Measurements from ENCODE around the gene TFAM. TPM values are rescaled to one million over a fixed set of nuclear protein-coding genes. Genes with fewer than 3 reads are reported as not detected.

Gene TFAM
- total and polyA plus RNA-seq, 2 of the 8 experiments (the other 6 are each of a cell fraction or from before 2014, with no cell fraction given) = 29.3 to 97.3 TPM

- Histone ChIP-seq H4K8ac (ENCODE audit: extremely low read depth, insufficient read depth, low read length) (no peak overlapping the region), H3K4ac (replicated peaks; ENCODE audit: insufficient read length, low read depth, low read length) (no peak overlapping the region), H2BK5ac (ENCODE audit: low read depth, low read length) (no peak overlapping the region), H4K20me1 (replicated peaks in 1 of 2; ENCODE audit: control insufficient read depth in 1 of 2, insufficient read depth in 2 of 2, low read length in 2 of 2) (no peaks in the 10 kb centered on the region), H3K23me2 (ENCODE audit: low read depth, low read length) (no peaks in the 10 kb centered on the region), H3K27me3 (replicated peaks in 1 of 4; ENCODE audit: control insufficient read depth in 3 of 4, extremely low read depth in 1 of 4, insufficient read depth in 3 of 4, low read length in 3 of 4) (no peaks in the 10 kb centered on the region), H2BK120ac (replicated peaks; ENCODE audit: low read depth, low read length) (no peak overlapping the region), H3K79me2 (ENCODE audit: control insufficient read depth in 1 of 2, insufficient read depth in 2 of 2, low read length in 2 of 2) (no peaks in the 10 kb centered on the region), H3K23ac (ENCODE audit: insufficient read length) (no peak overlapping the region), H2AK5ac (ENCODE audit: low read depth, low read length) (no peak overlapping the region), H2AFZ (ENCODE audit: low read length) (no peak overlapping the region), H2BK20ac (ENCODE audit: low read length) (no peak overlapping the region), H3K14ac (ENCODE audit: insufficient read length) (no peak overlapping the region), H2BK15ac (ENCODE audit: low read length) (no peak overlapping the region), H3K4me1 (replicated peaks in 1 of 4; ENCODE audit: control insufficient read depth in 3 of 4, insufficient read depth in 4 of 4, low read length in 3 of 4) (no peaks in the 10 kb centered on the region), H2BK12ac (ENCODE audit: low read depth, low read length) (no peak overlapping the region), H3K27ac (ENCODE audit: low read depth, low read length) (no peak overlapping the region), H3K4me2 (ENCODE audit: insufficient read depth in 1 of 2, low read depth in 2 of 2, low read length in 2 of 2) (no peak overlapping the region), H3K79me1 (ENCODE audit: low read depth, low read length) (no peaks in the 10 kb centered on the region), H3K9me3 (ENCODE audit: insufficient read depth in 2 of 2, low read depth in 1 of 2, low read length in 1 of 2) (peaks cover 3 to 9% of the 10 kb centered on the region in 2 experiments; a peak in 3 of 4 replicates), H3K18ac (ENCODE audit: extremely low read depth, low read length) (no peak overlapping the region), H3K4me3 (ENCODE audit: extremely low read depth in 1 of 4, insufficient read depth in 2 of 4, low read depth in 3 of 4, low read length in 4 of 4) (no peak overlapping the region), H3K56ac (replicated peaks; ENCODE audit: insufficient read length, low read depth, low read length) (no peak overlapping the region), H3K9ac (replicated peaks in 1 of 4; ENCODE audit: extremely low read depth in 1 of 4, low read depth in 3 of 4, low read length in 3 of 4) (no peak overlapping the region), H4K91ac (replicated peaks; ENCODE audit: insufficient read length, low read length) (no peak overlapping the region), H4K5ac (ENCODE audit: insufficient read length, low read depth, low read length) (no peak overlapping the region), H3K36me3 (ENCODE audit: control insufficient read depth in 2 of 4, insufficient read depth in 4 of 4, low read length in 3 of 4) (no peaks in the 10 kb centered on the region; a peak in 1 of 8 replicates)
- DNase-seq (ENCODE audit: low read depth in 1 of 2, low spot score in 2 of 2) = no peak
- ChIA-PET CTCF (ENCODE audit: partially characterized antibody) (interaction anchor here (1.0 to 3.0 kb wide), 3 partner anchors 21 to 508 kb away, joined by 3 to 16 read pairs (median 3); no protein-coding TSS in a partner anchor), POLR2A (ENCODE audit: partially characterized antibody) (no interaction called here)
- WGBS, 2 experiments (ENCODE audit: extremely low coverage in 1 of 2, insufficient coverage in 1 of 2, insufficient read length in 1 of 2, insufficient replicate concordance in 2 of 2, low coverage in 1 of 2, low lambda C conversion rate in 2 of 2, missing lambda C conversion rate in 1 of 2) = 54% methylated on average over 3 of the region's 3 CpGs; no CpG with 5 or more reads in 1 of the 2 experiments
- TF ChIP-seq KDM1A (IDR thresholded peaks at IDR 0.05; ENCODE audit: borderline replicate concordance, low read length) (no peak), ZNF274 (IDR thresholded peaks at IDR 0.05; ENCODE audit: borderline replicate concordance, extremely low read depth, low read length) (no peak), YY1 (IDR thresholded peaks at IDR 0.05; ENCODE audit: low read depth, low read length) (no peak), NANOG (IDR thresholded peaks at IDR 0.05; ENCODE audit: insufficient read depth, low read depth, low read length, poor library complexity, severe bottlenecking) (no peak), MAX (IDR thresholded peaks at IDR 0.05) (no peak), SP1 (IDR thresholded peaks at IDR 0.05; ENCODE audit: low read depth, low read length) (no peak), CHD2 (IDR thresholded peaks at IDR 0.05; ENCODE audit: low read length) (no peak)
- TF ChIP-seq, protein P1, sequence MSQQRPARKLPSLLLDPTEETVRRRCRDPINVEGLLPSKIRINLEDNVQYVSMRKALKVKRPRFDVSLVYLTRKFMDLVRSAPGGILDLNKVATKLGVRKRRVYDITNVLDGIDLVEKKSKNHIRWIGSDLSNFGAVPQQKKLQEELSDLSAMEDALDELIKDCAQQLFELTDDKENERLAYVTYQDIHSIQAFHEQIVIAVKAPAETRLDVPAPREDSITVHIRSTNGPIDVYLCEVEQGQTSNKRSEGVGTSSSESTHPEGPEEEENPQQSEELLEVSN (IDR thresholded peaks at IDR 0.05) = no peak
- no peak for FAIRE-seq
These were observed 59.1 kb downstream of the TFAM start for GRCh38 chr10:58444321-58444720.

All from H1 (cell line).